Activated CD4-positive, alpha-beta T cell treated with anti-CD3 and anti-CD28 coated beads, Interleukin-2, Interleukin-6, amounts not matched to agents 100 ng/mL and 50 ng/mL, durations not matched to agents 16 hours and 8 hours (primary cell): ENCODE measurements around the gene PALMD.

Experiments
- DNase-seq: peaks from one replicate; pipeline ENCODE4 v3.0.0-alpha.2; 2020

The PALMD gene

DNA sequence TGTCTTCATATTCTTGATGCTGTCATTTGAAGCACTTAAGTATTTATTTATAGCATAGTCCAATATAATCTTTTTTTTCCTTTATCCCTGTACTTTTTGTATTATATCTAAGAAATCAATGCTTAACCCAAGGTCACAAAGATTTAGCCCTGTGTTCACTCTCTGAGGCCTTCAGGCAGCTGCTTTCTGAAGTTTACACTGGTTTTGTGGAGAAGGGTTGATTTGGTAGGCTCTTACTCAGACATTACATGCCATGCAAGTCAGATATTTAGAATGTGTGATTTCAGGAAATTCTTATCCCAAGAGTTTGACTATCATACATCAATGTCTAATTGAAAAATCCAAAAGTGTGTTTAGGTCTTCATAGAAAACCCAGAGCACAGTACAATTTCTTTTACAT, 56.3 kb downstream of the PALMD start:
- DNase-seq: no peak

DNA sequence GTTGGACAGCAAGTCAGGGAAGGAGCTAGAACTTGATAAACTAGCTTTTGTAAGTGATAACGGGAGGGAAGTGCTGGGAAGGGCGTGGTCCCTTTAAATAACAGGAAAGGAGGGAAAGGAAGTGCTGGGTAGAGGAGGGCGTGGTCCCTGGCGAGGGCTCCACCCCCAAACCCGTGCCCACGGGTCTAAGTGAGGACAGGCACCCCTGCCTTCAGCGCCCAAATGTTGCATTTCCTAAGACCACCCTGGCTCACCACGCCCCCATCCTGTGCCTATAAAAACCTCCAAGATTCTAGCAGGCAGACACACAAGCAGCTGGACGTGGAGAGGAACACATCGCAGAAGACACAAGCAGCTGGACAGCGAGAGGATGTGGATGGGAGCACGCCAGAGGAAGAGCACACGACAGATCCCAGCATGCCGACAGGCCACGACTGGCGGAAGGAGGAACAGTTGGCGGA, 58.5 kb downstream of the PALMD start:
- DNase-seq: no peak

DNA sequence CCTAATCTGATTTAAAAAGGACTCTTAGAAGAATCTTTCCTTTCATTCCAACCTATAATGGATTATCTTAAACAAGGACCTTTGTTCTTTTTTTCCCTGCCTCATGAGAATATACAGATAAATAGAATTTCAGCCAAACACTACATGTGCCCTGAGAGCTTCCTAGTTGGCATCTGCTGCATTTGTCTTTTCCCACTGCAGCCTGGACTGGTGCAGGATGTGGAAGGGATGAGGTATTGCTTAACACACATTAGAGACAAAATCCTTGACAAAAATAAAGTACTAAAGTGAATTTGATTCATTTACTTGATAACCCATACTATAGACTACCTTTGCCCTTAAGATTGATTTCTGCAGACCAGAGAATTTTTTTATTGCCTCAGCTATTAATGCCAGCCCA, 59.5 kb downstream of the PALMD start:
- DNase-seq: no peak

DNA sequence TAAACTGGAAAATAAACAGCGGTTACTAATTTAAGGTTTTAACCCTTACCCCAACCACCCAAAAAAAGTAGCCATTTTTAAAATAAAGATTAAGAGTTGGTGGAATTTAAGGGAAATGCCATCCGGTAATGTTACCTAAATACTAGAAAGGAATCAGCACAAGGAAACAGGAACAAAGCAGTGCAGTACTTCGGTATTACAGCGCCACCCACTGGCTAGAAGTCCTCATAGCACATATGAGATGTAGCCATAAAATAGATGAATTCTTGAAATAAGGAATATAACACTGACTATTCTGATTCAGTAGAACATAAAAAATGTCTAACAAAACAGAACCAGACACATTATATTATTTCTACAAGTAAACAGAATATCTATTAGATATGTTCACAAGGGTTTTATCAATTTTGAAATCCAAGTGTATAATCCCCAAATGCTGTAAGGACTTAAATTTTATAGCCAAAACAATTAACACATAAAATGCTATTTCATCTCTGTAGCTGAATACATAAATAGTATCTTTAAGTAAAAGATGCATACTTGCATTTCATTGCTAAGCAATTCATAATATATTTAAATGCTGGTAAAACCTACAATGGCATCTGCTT, 61.7 kb downstream of the PALMD start:
- peak; percentile 72 for DNase-seq

DNA sequence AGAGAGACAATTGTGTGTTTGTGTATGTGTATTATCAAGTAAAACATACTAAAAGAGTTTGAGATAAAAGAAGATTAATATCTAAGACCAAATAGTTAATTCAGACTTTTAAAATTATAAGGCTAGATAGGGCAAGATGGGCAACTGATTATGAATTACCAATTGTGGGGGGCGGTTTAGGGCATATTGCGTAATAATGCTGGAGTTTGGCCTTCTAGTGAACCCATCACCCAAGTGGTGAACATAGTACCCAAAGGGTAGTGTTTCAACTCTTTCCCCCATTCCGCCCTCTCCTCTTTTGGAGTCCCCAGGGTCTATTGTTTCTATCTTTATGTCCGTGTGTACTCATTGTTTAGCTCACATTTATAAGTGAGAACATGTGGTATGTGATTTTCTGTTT, 65.1 kb downstream of the PALMD start:
- DNase-seq: no peak

DNA sequence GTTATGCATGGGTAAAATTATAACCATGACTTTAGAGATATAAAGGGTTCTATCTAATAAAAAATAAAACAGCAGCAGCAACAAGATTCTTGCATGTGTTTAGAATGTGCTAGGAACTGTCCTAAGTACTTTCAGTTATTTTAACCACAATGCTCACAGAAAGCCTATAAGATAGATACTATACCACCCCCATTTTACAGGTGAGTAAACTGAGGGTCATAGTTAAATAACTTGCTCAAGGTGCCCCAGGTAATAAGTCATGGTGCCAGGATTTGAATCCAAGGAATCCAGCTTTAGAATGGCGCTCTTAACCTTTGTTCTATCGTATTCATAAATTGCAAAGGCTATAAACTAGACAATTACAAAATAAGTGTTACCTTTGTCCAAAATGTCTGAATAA, 67.1 kb downstream of the PALMD start:
- no peak for DNase-seq

DNA sequence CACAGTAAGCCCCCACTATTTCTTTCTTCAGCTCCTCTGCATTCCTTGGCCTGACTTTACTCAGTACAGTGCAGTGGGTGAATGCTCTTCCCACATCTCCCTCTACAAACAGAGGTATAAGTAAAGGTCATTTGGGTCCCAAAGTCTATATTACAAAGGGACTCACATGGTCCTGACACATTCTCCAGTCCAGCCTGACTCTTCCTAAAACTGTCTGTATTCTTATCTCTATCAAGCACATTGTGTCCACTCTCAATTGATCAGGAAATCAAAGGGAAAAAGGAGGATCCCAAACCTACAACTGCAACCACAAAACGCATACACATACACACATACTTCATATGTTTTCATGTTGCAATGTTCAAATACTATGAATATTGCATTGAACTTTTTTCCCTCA, 71.1 kb downstream of the PALMD start:
- DNase-seq: no peak

DNA sequence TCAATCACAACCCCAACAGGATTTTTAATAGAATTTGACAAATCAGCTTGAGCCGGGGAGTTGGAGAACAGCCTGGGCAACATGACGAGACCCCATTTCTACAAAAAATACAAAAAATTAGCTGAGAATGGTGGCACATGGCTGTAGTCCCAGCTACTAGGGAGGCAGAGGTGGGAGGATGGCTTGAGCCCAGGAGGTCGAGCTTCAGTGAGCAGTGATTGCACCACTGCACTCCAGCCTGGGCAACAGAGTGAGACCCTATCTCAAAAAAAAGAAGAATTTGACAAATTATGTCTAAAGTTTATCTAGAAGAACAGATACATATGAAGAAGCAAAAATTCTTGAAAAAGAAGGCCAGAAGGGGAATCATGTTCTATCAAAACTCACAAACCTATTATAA, 77.3 kb downstream of the PALMD start:
- DNase-seq: no peak

DNA sequence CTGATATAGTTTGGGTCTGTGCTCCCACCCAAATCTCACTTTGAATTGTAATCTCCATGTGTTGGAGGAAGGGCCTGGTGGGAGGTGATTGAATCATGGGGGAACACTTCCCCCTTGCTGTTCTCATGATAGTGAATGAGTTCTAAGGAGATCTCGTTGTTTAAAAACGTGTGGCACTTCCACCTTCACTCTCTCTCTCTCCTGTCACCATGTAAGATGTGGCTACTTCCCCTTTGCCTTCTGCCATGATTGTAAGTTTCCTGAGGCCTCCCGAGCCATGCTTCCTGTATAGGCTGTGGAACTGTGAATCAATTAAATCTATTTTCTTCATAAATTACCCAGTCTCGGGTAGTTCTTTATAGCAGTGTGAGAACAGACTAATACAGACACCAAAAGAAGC, 80.1 kb downstream of the PALMD start:
- no peak for DNase-seq

DNA sequence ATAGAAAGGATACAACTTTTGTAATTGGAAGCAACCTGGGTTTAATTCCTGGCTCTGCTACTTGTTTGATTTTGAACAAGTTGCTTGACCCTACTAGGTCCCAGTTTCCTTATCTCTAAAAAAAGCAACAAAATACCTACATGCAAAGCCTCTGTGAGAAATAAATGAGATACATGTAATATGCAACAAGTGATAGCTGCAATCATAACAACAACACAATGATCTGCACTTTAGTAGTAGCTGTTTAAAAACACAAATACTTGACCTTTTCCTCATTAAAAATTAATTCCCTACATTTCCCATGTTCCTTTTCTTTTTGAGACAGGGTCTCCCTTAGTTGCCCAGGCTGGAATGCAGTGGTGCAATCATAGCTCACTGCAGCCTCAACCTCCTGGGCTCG, 80.5 kb downstream of the PALMD start:
- no peak for DNase-seq

DNA sequence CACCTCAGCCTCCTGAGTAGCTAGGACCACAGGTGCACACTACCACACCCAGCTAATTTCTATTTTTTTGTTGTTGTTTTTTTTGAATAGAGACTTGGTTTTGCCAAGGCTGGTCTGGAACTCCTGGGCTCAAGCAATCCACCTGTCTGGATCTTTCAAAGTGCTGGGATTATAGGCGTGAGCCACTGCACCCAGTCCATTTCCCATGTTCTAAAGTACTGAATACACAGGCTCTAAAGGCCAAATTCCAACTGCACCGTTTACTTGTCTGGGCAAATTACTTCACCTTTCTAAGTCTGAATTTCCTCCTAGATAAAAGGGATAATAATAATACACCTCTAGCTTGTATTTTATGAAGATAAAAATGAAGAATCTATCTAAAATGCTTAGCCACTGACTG, 80.9 kb downstream of the PALMD start:
- no peak for DNase-seq

DNA sequence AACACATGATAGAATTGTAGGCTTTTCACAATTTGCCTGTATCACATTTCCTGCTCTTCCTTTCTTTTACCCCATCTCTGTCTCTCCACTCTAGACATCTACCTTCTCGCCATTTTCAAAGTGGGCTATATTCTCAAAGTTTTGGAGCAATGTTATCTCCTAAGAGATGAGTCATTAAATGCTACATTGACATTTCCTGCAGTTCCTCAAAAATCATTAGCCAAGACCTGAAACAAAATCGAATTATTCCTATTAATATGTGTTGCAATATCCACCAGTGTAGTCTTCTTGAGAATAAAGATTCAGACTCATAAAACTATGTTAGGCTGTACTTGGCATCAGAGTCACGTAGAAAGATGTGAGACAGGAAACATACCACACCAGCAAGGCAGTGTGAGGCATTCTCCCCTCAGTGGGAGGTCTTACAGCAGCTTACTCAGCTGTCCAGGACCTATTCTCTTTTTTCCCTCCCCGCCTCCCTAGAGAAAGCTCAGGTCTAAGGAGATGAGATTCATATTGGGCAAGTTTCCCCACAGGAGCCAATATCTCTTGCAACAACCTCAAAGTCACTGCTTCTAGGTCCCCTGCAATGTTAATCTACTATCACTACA, 81.8 kb downstream of the PALMD start:
- no peak for DNase-seq

DNA sequence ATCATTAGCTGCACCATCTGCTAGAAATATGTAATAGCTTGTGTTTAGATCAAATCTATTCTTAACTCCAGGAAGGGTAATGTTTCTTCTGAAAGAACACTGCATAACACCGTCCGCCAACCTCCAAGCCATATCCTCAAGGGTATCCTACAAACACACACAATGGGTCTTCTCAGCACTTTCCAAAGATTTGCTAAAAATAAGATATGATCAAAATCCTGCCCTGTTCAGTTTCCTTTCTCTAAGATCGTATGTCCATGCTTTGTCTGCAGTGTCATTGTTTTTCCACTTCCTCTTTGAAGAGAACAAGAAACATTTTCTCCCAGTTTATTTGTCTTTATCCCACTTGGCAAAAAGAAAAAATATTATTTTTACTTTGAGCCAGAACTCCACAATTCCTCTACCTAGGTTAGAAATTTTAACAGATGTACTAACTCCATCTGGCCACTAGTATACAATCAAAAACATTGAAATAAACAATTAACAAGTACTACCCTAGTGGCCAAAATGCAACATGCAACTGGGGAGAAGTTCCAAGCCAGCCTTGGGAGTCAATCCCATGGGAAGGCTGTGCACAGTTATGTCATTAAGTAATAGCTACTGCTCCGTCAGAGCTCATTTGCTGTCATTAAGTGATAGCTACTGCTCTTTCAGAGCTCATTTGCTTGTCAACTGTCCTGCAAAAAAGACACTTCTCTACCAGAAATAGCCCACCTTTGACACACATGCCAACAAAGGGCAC, 82.8 kb downstream of the PALMD start:
- DNase-seq: no peak

DNA sequence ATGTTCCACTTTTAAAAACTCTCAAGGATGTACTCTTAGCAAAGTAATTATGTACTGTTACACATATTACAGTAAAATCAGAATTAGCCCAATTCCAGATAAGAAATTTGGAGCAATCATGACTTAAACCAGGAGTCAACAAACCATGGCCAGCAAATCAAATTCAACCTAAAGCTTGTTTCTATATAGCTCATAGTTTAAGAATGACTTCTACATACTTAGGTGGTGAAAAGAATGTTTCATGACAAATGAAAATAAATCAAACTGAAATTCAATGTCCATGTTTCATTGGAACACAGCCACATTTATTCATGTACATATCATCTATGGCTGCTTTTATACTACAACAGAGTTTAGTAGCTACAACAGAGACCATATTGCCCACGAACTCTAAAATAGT, 85.5 kb downstream of the PALMD start:
- peak; percentile 44 for DNase-seq

DNA sequence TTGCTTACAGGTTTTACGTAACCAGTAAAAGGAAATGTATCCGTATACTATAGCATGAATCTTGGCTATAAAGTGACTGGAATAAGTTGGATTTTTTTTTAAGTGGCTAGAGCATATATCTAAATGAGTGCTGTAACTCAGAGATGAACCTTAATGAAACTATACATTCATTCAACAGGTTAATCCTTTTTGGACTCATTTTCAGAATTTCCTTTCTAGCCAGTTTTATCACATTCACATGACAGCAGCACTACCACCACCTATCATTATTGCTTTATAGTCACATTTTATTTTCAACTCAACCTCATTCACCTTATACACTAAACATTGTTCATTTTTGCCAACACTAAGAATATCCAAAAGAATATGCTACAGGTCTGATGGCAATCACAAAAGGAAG, 89.9 kb downstream of the PALMD start:
- DNase-seq: no peak

DNA sequence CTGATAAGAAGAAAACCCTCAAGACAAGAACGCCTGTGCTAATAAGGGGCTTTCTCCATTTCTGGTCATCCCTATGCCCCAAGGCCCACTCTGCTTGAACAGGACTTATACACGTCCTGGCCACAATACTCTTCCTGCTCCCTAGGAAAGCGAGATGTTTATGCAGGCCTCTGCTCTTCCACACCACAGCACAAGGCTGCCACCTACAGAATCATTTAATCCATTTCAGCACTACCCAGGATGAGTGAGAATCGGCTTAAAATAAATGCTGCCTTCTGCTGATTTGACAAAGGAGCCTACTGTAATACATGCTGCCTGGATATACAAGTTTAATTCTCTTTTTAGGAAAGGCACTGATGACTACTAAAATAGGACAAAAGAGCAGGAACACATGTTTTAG, 91.1 kb downstream of the PALMD start:
- DNase-seq: peak; percentile 17

DNA sequence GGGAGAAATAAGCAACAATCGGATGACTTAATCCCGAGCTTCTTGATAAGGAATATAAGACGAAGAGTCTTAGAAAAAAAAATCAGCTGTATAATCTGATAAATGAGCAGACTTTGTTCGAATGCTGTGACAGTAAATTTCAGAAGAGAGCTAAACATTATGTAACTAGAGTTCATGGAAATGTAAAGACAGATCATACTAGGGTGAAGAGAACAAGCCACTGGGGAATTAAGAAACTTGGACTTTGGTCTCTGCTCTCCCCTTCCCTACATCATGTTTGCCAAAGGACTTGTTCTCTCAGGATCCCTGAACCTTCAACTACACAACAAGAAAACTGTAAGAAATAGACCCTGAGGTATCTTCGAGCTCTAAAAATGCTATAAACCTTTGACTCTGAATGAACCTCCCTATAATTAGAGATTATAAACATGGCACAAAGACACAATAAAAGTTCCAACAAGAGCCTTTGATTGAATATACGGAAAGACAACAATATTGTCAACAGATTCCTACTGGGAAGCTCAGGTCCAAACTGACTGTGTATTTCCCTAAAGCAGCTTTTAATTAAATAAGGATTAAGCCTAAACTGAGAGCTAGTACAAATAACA, 93.0 kb downstream of the PALMD start:
- DNase-seq: no peak

DNA sequence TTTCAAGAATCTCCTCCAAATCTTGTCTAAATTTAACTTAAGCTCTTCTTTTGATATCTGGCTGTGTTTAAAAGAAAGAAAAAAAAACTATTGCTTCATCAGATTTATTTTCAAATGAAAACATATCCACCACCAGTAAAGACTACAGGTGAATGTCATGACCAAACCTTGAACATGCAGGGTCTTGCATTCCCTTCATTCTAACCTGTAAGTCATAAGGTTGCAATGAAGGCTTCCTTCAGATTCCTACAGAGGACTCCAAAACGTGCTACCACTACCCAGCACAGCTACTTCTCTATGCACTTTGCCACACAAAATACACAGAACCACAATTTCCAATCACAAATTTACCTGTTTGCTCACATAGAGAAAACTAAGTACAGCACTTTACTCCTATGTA, 94.2 kb downstream of the PALMD start:
- DNase-seq: no peak
